K562 (cell line): ENCODE results near the gene SEPHS1.

Experiments
- CHD4 ChIP-seq: fragments of 200-600 bp; sonication (generic); IDR thresholded peaks from 3 replicates; pipeline ENCODE4 v1.6.1; 2012; ENCODE audit warnings: low read depth, mild to moderate bottlenecking, mixed read lengths, low read length, inconsistent platforms; ENCODE audit not compliant: insufficient read depth, insufficient replicate concordance, poor library complexity, severe bottlenecking
- MTA3 ChIP-seq: fragments of 450-650 bp; formaldehyde crosslinking; IDR thresholded peaks from 2 replicates; pipeline ENCODE4 v1.6.1; 2017; ENCODE audit warnings: mild to moderate bottlenecking, borderline replicate concordance
- RAD21 ChIP-seq, 2 experiments: fragments of 250-450 bp in 1 of 2; fragments of 450-650 bp in 1 of 2; sonication (Bioruptor Pico) in 1 of 2; formaldehyde crosslinking in 1 of 2; IDR thresholded peaks in 1 of 2; conservative IDR thresholded peaks in 1 of 2; 2 replicates each; pipeline versions ENCODE4 v1.4.0 to v1.8.0; 2020 to 2022; ENCODE audit warnings: mild to moderate bottlenecking in 2 of 2, moderate library complexity in 1 of 2
- TAF15 ChIP-seq: fragments of 200-400 bp; formaldehyde crosslinking; IDR thresholded peaks from 2 replicates; pipeline ENCODE4 v1.6.1; 2017; ENCODE audit warnings: mild to moderate bottlenecking, low read depth, low read length, moderate library complexity
- TEAD4 ChIP-seq, 2 experiments: sonication (generic) in 1 of 2; formaldehyde crosslinking in 1 of 2; IDR thresholded peaks; 2 replicates each; pipeline versions ENCODE4 v1.6.1 to v1.8.0; 2012 to 2022; ENCODE audit warnings: borderline replicate concordance in 1 of 2, inconsistent platforms in 1 of 2, low read length in 1 of 2, mild to moderate bottlenecking in 1 of 2, missing genetic modification reagents in 1 of 2
- YBX1 ChIP-seq: fragments of 450-650 bp; IDR thresholded peaks from 2 replicates; pipeline ENCODE4 v1.7.1; 2016; ENCODE audit warnings: mild to moderate bottlenecking
- ZNF24 ChIP-seq: fragments of 450-650 bp; IDR thresholded peaks from 2 replicates; pipeline ENCODE4 v1.6.1; 2016
- TF ChIP-seq, protein P1 (sequence below), 3 experiments: IDR thresholded peaks in 2 of 3; conservative IDR thresholded peaks in 1 of 3; 2 replicates each; pipeline ENCODE4 v1.5.1; 2011 to 2012; ENCODE audit warnings: low read length in 3 of 3, mild to moderate bottlenecking in 3 of 3, control low read depth in 2 of 3, improper control_type of control experiment in 1 of 3, inconsistent platforms in 1 of 3, low read depth in 1 of 3, mixed read lengths in 1 of 3, moderate library complexity in 1 of 3; ENCODE audit not compliant: insufficient read depth in 2 of 3
- TF ChIP-seq, protein P2 (sequence below): fragments of 250-450 bp; sonication (Bioruptor Pico); IDR thresholded peaks from 2 replicates; pipeline ENCODE4 v1.8.0; 2022; ENCODE audit warnings: inconsistent platforms

DNA sequence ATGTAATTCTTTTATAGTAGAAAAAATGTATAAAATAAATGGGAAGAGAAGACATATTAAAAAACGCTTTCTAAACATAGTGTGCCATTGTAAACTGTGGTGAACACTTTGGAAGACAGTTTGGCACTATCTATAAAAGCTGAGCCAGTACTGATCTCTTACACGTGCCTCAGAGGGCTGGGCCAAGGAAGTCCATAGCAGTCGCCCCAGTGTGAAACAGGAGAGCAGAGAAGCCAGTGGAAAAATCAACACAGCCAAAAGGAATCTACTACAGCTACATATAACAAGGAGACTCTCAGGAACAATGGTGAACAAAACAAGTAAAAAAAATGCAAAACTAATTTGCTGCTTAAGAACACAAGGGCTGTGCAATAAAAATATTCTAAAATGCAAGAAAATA, 20.6 kb downstream of the SEPHS1 start:
- TF ChIP-seq YBX1 = no peak
- TF ChIP-seq, protein P1, sequence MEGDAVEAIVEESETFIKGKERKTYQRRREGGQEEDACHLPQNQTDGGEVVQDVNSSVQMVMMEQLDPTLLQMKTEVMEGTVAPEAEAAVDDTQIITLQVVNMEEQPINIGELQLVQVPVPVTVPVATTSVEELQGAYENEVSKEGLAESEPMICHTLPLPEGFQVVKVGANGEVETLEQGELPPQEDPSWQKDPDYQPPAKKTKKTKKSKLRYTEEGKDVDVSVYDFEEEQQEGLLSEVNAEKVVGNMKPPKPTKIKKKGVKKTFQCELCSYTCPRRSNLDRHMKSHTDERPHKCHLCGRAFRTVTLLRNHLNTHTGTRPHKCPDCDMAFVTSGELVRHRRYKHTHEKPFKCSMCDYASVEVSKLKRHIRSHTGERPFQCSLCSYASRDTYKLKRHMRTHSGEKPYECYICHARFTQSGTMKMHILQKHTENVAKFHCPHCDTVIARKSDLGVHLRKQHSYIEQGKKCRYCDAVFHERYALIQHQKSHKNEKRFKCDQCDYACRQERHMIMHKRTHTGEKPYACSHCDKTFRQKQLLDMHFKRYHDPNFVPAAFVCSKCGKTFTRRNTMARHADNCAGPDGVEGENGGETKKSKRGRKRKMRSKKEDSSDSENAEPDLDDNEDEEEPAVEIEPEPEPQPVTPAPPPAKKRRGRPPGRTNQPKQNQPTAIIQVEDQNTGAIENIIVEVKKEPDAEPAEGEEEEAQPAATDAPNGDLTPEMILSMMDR (IDR thresholded peaks at IDR 0.05 in 2 of 3, conservative IDR thresholded peaks at IDR 0.05 in 1 of 3; ENCODE audit: insufficient read depth in 2 of 3, low read depth in 1 of 3, low read length in 3 of 3) = no peak
- no peak for TF ChIP-seq TEAD4 (IDR thresholded peaks at IDR 0.05; ENCODE audit: low read length)
- no peak for TF ChIP-seq TEAD4 (CRISPR knock-in tag; IDR thresholded peaks at IDR 0.05; ENCODE audit: borderline replicate concordance)
- TF ChIP-seq MTA3 = no peak
- TF ChIP-seq TAF15 = no peak
- TF ChIP-seq ZNF24 = no peak
- TF ChIP-seq, protein P2, sequence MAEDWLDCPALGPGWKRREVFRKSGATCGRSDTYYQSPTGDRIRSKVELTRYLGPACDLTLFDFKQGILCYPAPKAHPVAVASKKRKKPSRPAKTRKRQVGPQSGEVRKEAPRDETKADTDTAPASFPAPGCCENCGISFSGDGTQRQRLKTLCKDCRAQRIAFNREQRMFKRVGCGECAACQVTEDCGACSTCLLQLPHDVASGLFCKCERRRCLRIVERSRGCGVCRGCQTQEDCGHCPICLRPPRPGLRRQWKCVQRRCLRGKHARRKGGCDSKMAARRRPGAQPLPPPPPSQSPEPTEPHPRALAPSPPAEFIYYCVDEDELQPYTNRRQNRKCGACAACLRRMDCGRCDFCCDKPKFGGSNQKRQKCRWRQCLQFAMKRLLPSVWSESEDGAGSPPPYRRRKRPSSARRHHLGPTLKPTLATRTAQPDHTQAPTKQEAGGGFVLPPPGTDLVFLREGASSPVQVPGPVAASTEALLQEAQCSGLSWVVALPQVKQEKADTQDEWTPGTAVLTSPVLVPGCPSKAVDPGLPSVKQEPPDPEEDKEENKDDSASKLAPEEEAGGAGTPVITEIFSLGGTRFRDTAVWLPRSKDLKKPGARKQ (CRISPR knock-in tag) = no peak
- no peak for TF ChIP-seq RAD21 (CRISPR knock-in tag; conservative IDR thresholded peaks at IDR 0.05 in 1 of 2, IDR thresholded peaks at IDR 0.05 in 1 of 2)
- TF ChIP-seq CHD4 = no peak
